Smooth muscle cell (in vitro differentiated cells): ENCODE measurements around the gene P2RY12. TPM values are rescaled to one million over a fixed set of nuclear protein-coding genes. Genes with fewer than 3 reads are reported as not detected.

Source experiments
- DNase-seq: peaks from one replicate; lab custom pipeline; 2025; ENCODE audit not compliant: unreplicated experiment; lab: John Stamatoyannopoulos, UW
- H2AFZ ChIP-seq: fragments of 200-600 bp; sonication (generic); 2 replicates; pipeline ENCODE4 v1.6.0; 2016; ENCODE audit warnings: antibody characterized with exemption, low read depth, mild to moderate bottlenecking
- H3F3A ChIP-seq: fragments of 200-600 bp; sonication (generic); 2 replicates; pipeline ENCODE4 v1.6.0; 2017; ENCODE audit warnings: antibody characterized with exemption, low read depth
- H3K27ac ChIP-seq: fragments of 200-600 bp; sonication (generic); 2 replicates; pipeline ENCODE4 v1.5.1; 2016; ENCODE audit warnings: low read depth, mild to moderate bottlenecking
- H3K27me3 ChIP-seq: fragments of 200-600 bp; sonication (generic); 2 replicates; pipeline ENCODE4 v1.6.1; 2016; ENCODE audit warnings: low read depth, mild to moderate bottlenecking
- H3K36me3 ChIP-seq: fragments of 200-600 bp; sonication (generic); 2 replicates; pipeline ENCODE4 v1.5.1; 2016; ENCODE audit warnings: low read depth
- H3K4me1 ChIP-seq: fragments of 200-600 bp; sonication (generic); 2 replicates; pipeline ENCODE4 v1.5.1; 2016; ENCODE audit warnings: low read depth
- H3K4me2 ChIP-seq: fragments of 200-600 bp; sonication (generic); 2 replicates; pipeline ENCODE4 v1.6.0; 2016; ENCODE audit warnings: mild to moderate bottlenecking
- H3K4me3 ChIP-seq: fragments of 200-600 bp; sonication (generic); 2 replicates; pipeline ENCODE4 v1.5.1; 2016; ENCODE audit warnings: mild to moderate bottlenecking
- H3K79me2 ChIP-seq: fragments of 200-600 bp; sonication (generic); 2 replicates; pipeline ENCODE4 v1.6.0; 2016; ENCODE audit warnings: low read depth, mild to moderate bottlenecking
- H3K9ac ChIP-seq: fragments of 200-600 bp; sonication (generic); 2 replicates; pipeline ENCODE4 v1.6.0; 2016; ENCODE audit warnings: low read depth
- H3K9me3 ChIP-seq: fragments of 200-600 bp; sonication (generic); replicated peaks from 2 replicates; pipeline ENCODE4 v1.5.1; 2016; ENCODE audit warnings: low read depth
- H4K20me1 ChIP-seq: fragments of 200-600 bp; sonication (generic); 2 replicates; pipeline ENCODE4 v1.6.0; 2016; ENCODE audit warnings: low read depth
- WGBS: methylation state at CpG from one replicate; pipeline ENCODE4 v1.1.7; 2016; ENCODE audit warnings: low lambda C conversion rate; 5-methylcytosine and 5-hydroxymethylcytosine counted together
- polyA plus RNA-seq: library from polyadenylated mRNA; unstranded; fragments of >200 nt; fragmentation: Nextera tagmentation; extraction: Ambion mirVana; gene quantifications from 2 replicates; pipeline ENCODE4 v1.2.1, GENCODE V29; 2016
- total RNA-seq: library from RNA; depleted of rRNA; stranded (reverse); fragments of >200 nt; gene quantifications from 2 replicates; pipeline ENCODE4 v1.2.3, GENCODE V29; 2014
- TF ChIP-seq, protein P1 (sequence below): fragments of 200-600 bp; sonication (generic); IDR thresholded peaks from 2 replicates; pipeline ENCODE4 v1.5.1; 2017; ENCODE audit warnings: borderline replicate concordance, mild to moderate bottlenecking, antibody characterized with exemption; ENCODE audit not compliant: insufficient read depth, poor library complexity, severe bottlenecking

The P2RY12 gene
- total and polyA plus RNA-seq, 2 experiments from 2014 or later: not detected

DNA sequence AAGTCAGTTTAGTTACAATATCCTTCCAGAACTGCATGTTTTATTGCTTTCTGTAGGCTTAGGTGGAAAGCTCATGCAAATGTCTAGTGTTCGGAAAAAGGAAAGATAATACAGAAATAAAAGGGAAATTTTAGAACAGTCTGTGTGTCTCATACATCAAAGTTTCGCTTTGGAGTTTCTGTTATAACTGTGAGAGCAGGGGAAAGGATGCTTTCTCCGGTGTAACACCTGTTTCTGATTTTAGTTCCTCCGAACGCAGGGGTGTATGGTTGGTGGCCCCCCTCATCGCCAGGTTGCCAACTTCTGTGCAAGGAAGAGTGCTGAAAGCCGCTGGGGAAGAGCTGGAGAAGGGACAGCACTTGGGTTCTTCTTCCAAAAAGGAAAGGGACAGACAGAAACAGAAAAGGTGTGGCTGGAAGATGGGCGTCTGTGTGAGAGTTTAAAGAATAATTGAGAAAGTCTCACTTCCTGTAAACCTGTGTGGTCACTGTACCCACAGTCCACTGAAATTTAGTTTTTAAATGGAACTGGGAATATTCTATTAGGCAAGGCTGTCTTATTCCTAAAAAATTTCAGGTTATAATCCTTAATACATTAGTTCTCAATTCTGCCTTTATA, 6.7 kb downstream of the P2RY12 start:
- no peaks in the 10 kb centered on the region for H3K4me1 ChIP-seq
- H3K4me2 ChIP-seq: no peak overlapping the region
- WGBS: 96% methylated on average over 8 of the region's 8 CpGs
- DNase-seq: no peak
- no peak overlapping the region for H3K9ac ChIP-seq
- H3K27me3 ChIP-seq: no peaks in the 10 kb centered on the region
- no peak overlapping the region for H2AFZ ChIP-seq
- TF ChIP-seq, protein P1, sequence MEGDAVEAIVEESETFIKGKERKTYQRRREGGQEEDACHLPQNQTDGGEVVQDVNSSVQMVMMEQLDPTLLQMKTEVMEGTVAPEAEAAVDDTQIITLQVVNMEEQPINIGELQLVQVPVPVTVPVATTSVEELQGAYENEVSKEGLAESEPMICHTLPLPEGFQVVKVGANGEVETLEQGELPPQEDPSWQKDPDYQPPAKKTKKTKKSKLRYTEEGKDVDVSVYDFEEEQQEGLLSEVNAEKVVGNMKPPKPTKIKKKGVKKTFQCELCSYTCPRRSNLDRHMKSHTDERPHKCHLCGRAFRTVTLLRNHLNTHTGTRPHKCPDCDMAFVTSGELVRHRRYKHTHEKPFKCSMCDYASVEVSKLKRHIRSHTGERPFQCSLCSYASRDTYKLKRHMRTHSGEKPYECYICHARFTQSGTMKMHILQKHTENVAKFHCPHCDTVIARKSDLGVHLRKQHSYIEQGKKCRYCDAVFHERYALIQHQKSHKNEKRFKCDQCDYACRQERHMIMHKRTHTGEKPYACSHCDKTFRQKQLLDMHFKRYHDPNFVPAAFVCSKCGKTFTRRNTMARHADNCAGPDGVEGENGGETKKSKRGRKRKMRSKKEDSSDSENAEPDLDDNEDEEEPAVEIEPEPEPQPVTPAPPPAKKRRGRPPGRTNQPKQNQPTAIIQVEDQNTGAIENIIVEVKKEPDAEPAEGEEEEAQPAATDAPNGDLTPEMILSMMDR: no peak
- no peaks in the 10 kb centered on the region for H3K9me3 ChIP-seq
- H3F3A ChIP-seq: no peaks in the 10 kb centered on the region
- H3K79me2 ChIP-seq: no peaks in the 10 kb centered on the region
- no peak overlapping the region for H3K27ac ChIP-seq
- H3K4me3 ChIP-seq: no peak overlapping the region
- no peaks in the 10 kb centered on the region for H4K20me1 ChIP-seq
- H3K36me3 ChIP-seq: no peaks in the 10 kb centered on the region

DNA sequence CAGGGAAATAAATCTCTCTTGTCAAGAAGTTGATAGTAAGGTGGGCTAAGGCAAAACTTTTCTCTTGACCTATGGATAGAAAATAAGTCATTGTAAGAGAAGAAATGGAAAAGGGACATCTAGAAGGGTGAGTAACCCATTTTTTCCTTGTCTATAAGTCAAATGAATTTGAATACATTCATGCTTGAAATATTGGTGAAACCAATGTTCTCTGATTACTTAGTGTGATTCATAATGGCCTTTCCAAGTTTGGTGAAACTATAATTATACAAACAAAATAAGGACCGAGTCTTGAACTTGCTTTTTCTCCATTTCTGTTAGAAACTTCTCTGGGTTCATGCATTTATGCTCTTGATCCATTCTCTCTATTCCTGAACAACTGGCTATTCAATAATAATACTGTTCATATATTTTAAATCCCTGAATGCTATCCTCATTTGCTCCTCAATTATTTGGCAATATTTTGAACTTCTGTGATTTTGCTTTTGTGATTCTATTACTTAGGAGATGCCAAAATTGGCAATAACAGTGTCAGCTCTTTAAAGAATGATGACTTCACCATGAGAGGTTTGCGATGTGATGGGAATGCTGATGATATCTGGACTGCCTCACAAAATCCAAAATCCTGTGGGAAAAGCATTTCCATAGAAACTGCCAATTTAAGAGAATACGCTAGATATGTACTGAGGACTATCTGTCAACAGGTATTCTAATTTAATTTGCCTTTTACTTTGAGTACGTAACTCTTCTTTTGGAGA, 12.3 kb downstream of the P2RY12 start:
- no peaks in the 10 kb centered on the region for H3K4me1 ChIP-seq
- no peak for DNase-seq

DNA sequence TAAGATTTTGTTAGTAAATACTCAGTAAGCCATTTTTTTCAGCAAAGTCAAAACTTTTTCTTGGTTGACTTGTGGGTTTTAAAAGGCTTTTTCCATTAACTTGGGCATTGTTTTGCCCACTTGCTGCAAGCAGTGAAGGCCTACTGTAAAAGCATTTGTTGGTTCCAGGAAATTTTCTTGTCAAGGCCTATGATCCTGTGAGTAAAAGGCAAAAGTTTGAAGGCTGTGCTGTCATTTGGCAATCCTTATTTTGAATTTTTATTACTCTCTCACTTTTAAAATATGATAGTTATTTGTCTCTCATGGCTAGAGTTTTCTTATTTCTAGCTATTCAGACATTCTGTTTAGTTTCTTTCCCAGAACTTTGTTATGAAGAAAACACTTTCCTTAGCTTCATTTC, 13.0 kb downstream of the P2RY12 start:
- Histone ChIP-seq H3K79me2 (no peaks in the 10 kb centered on the region), H3F3A (no peaks in the 10 kb centered on the region), H3K27ac (no peak overlapping the region), H3K4me1 (no peaks in the 10 kb centered on the region), H3K4me3 (no peak overlapping the region), H2AFZ (no peak overlapping the region), H3K9ac (no peak overlapping the region), H3K4me2 (no peak overlapping the region), H4K20me1 (no peaks in the 10 kb centered on the region), H3K9me3 (no peaks in the 10 kb centered on the region), H3K36me3 (no peaks in the 10 kb centered on the region), H3K27me3 (no peaks in the 10 kb centered on the region)
- DNase-seq: no peak
- TF ChIP-seq, protein P1: no peak

More for the DNA sequence above, 12.3 kb downstream of the P2RY12 start:
- H3F3A ChIP-seq: no peaks in the 10 kb centered on the region
- no peaks in the 10 kb centered on the region for H3K27me3 ChIP-seq
- no peaks in the 10 kb centered on the region for H3K79me2 ChIP-seq
- H3K36me3 ChIP-seq: no peaks in the 10 kb centered on the region
- H3K9ac ChIP-seq: no peak overlapping the region
- H4K20me1 ChIP-seq: no peaks in the 10 kb centered on the region
- H3K9me3 ChIP-seq: no peaks in the 10 kb centered on the region
- TF ChIP-seq, protein P1: no peak
- H3K4me3 ChIP-seq: no peak overlapping the region
- no peak overlapping the region for H3K4me2 ChIP-seq
- no peak overlapping the region for H3K27ac ChIP-seq
- H2AFZ ChIP-seq: no peak overlapping the region
- WGBS: 89% methylated on average over 4 of the region's 4 CpGs
